SK-N-SH (cell line): Measurements from ENCODE around the gene CTXN3. TPM values are rescaled to one million over a fixed set of nuclear protein-coding genes. Genes with fewer than 3 reads are reported as not detected.

Experiments
- CTCF ChIA-PET: fragments of 300-600, 350-600 bp; formaldehyde crosslinking; extraction: SDS; loops from one replicate; lab custom pipeline; 2021; lab: Yijun Ruan, JAX
- POLR2A ChIA-PET: fragments of 350-600 bp; sonication (Branson Sonifier 250); formaldehyde crosslinking; extraction: SDS; loops from one replicate; lab custom pipeline; 2020; ENCODE audit warnings: antibody characterized with exemption, inconsistent platforms; lab: Yijun Ruan, JAX
- DNase-seq: peaks from one replicate; pipeline ENCODE4 v3.0.0; 2012
- H2AFZ ChIP-seq: fragments of 200-600 bp; sonication (generic); 2 replicates; pipeline ENCODE4 v1.8.1; 2016; ENCODE audit warnings: antibody characterized with exemption, mild to moderate bottlenecking, low read depth
- H3F3A ChIP-seq: fragments of 200-600 bp; sonication (generic); replicated peaks from 2 replicates; pipeline ENCODE3; 2016; ENCODE audit warnings: antibody characterized with exemption, mild to moderate bottlenecking; ENCODE audit not compliant: insufficient read depth
- H3K27ac ChIP-seq, 2 experiments: fragments of 200-500 bp in 1 of 2; fragments of 200-600 bp in 1 of 2; sonication (Bioruptor generic) in 1 of 2; sonication (generic), shearing (Covaris generic) in 1 of 2; 2 replicates each; pipeline versions ENCODE4 v1.5.1 to v1.6.1; 2014 to 2016; ENCODE audit warnings: low read depth in 2 of 2, inconsistent platforms in 1 of 2, low read length in 1 of 2, mild to moderate bottlenecking in 1 of 2, mixed read lengths in 1 of 2
- H3K27me3 ChIP-seq: fragments of 200-600 bp; sonication (generic), shearing (Covaris generic); 2 replicates; pipeline ENCODE4 v1.6.1; 2016; ENCODE audit warnings: mixed run types; ENCODE audit not compliant: insufficient read depth
- H3K36me3 ChIP-seq, 2 experiments: fragments of 200-500 bp in 1 of 2; fragments of 200-600 bp in 1 of 2; sonication (Bioruptor generic) in 1 of 2; sonication (generic) in 1 of 2; replicated peaks in 1 of 2; 2 replicates each; pipeline versions ENCODE3 to v1.5.1; 2014 to 2016; ENCODE audit warnings: low read length in 1 of 2, mild to moderate bottlenecking in 1 of 2; ENCODE audit not compliant: insufficient read depth in 2 of 2, control insufficient read depth in 1 of 2
- H3K4me1 ChIP-seq, 2 experiments: fragments of 200-500 bp in 1 of 2; fragments of 200-600 bp in 1 of 2; sonication (Bioruptor generic) in 1 of 2; sonication (generic), shearing (Covaris generic) in 1 of 2; 2 replicates each; pipeline versions ENCODE4 v1.5.1 to v1.6.1; 2014 to 2016; ENCODE audit warnings: low read depth in 1 of 2, low read length in 1 of 2, mixed run types in 1 of 2; ENCODE audit not compliant: insufficient read depth in 2 of 2, control insufficient read depth in 1 of 2
- H3K4me2 ChIP-seq: fragments of 200-600 bp; sonication (generic), shearing (Covaris generic); 2 replicates; pipeline ENCODE4 v1.6.1; 2017; ENCODE audit warnings: mixed run types
- H3K4me3 ChIP-seq, 2 experiments: fragments of 200-500 bp in 1 of 2; fragments of 200-600 bp in 1 of 2; sonication (Bioruptor generic) in 1 of 2; sonication (generic), shearing (Covaris generic) in 1 of 2; 2 replicates each; pipeline versions ENCODE4 v1.5.1 to v1.8.1; 2014 to 2016; ENCODE audit warnings: low read depth in 2 of 2, inconsistent platforms in 1 of 2, low read length in 1 of 2, mild to moderate bottlenecking in 1 of 2, mixed read lengths in 1 of 2, moderate library complexity in 1 of 2
- H3K79me2 ChIP-seq: fragments of 200-600 bp; sonication (generic); 2 replicates; pipeline ENCODE4 v1.8.1; 2017; ENCODE audit warnings: mild to moderate bottlenecking; ENCODE audit not compliant: insufficient read depth
- H3K9ac ChIP-seq: fragments of 200-600 bp; sonication (generic); 2 replicates; pipeline ENCODE4 v1.6.1; 2017; ENCODE audit warnings: mixed run types
- H3K9me2 ChIP-seq: fragments of 200-600 bp; sonication (generic); 2 replicates; pipeline ENCODE4 v1.6.1; 2017; ENCODE audit warnings: mixed run types
- H3K9me3 ChIP-seq: fragments of 200-600 bp; sonication (generic); 2 replicates; pipeline ENCODE4 v1.6.1; 2017; ENCODE audit warnings: mixed run types, mild to moderate bottlenecking, moderate library complexity
- H4K20me1 ChIP-seq: fragments of 200-600 bp; sonication (generic); 2 replicates; pipeline ENCODE4 v1.6.1; 2017; ENCODE audit warnings: mild to moderate bottlenecking, mixed run types; ENCODE audit not compliant: insufficient read depth
- CHD2 ChIP-seq: fragments of 150-350 bp; IDR thresholded peaks from 2 replicates; pipeline ENCODE4 v1.6.1; 2018; ENCODE audit warnings: low read length; ENCODE audit not compliant: partially characterized antibody
- EP300 ChIP-seq, 2 experiments: IDR thresholded peaks; 2 replicates each; pipeline versions ENCODE4 v1.4.0 to v1.6.1; 2012; ENCODE audit warnings: borderline replicate concordance in 1 of 2, low read depth in 1 of 2, low read length in 1 of 2
- FOXJ3 ChIP-seq: sonication (generic); formaldehyde crosslinking; IDR thresholded peaks from 2 replicates; pipeline ENCODE4 v1.5.1; 2020; ENCODE audit warnings: mild to moderate bottlenecking, missing genetic modification reagents
- GABPA ChIP-seq: IDR thresholded peaks from 2 replicates; pipeline ENCODE4 v1.4.0; 2012; ENCODE audit warnings: low read depth, mild to moderate bottlenecking
- GATA2 ChIP-seq: sonication (generic); formaldehyde crosslinking; IDR thresholded peaks from 2 replicates; pipeline ENCODE4 v1.5.0; 2020; ENCODE audit warnings: mild to moderate bottlenecking, missing genetic modification reagents
- MEF2A ChIP-seq: IDR thresholded peaks from 2 replicates; pipeline ENCODE4 v1.4.0; 2012; ENCODE audit warnings: low read depth, borderline replicate concordance
- MXI1 ChIP-seq: IDR thresholded peaks from 2 replicates; pipeline ENCODE4 v1.6.1; 2012; ENCODE audit warnings: mild to moderate bottlenecking, low read depth, low read length, improper control_type of control experiment
- NFIC ChIP-seq: IDR thresholded peaks from 2 replicates; pipeline ENCODE4 v1.4.0; 2012; ENCODE audit warnings: borderline replicate concordance
- NRF1 ChIP-seq: IDR thresholded peaks from 2 replicates; pipeline ENCODE4 v1.6.1; 2012; ENCODE audit warnings: low read depth, mild to moderate bottlenecking, low read length
- POLR2AphosphoS5 ChIP-seq: IDR thresholded peaks from 2 replicates; pipeline ENCODE4 v1.6.1; 2012; ENCODE audit warnings: low read depth, low read length
- RCOR1 ChIP-seq: fragments of 150-350 bp; IDR thresholded peaks from 2 replicates; pipeline ENCODE4 v1.6.1; 2017; ENCODE audit warnings: antibody characterized with exemption, low read length
- RFX5 ChIP-seq: IDR thresholded peaks from 2 replicates; pipeline ENCODE4 v1.6.1; 2012; ENCODE audit warnings: mild to moderate bottlenecking, improper control_type of control experiment, low read length
- TCF12 ChIP-seq: IDR thresholded peaks from 2 replicates; pipeline ENCODE4 v1.4.0; 2012
- polyA plus RNA-seq, 3 experiments: library from polyadenylated mRNA; depleted of rRNA; stranded (reverse); fragments of >200 nt; gene quantifications; 2 replicates each; pipeline ENCODE4 v1.2.3, GENCODE V29; 2012
- TF ChIP-seq, protein P1 (sequence below): IDR thresholded peaks from 2 replicates; pipeline ENCODE4 v1.4.0; 2012; ENCODE audit warnings: low read depth
- TF ChIP-seq, protein P2 (sequence below): IDR thresholded peaks from 2 replicates; pipeline ENCODE4; 2012
- TF ChIP-seq, protein P3 (sequence below): fragments of 200-600 bp; sonication (generic); IDR thresholded peaks from 2 replicates; pipeline ENCODE4 v1.6.1; 2017; ENCODE audit warnings: antibody characterized with exemption, mild to moderate bottlenecking, moderate library complexity
- TF ChIP-seq, protein P4 (sequence below): fragments of 150-350 bp; IDR thresholded peaks from 2 replicates; pipeline ENCODE4 v1.6.1; 2016; ENCODE audit warnings: mild to moderate bottlenecking, low read depth, low read length

CTXN3 gene
- polyA plus RNA-seq, 1 of the 3 experiments (the other 2 are of a cell fraction), result not detected

DNA sequence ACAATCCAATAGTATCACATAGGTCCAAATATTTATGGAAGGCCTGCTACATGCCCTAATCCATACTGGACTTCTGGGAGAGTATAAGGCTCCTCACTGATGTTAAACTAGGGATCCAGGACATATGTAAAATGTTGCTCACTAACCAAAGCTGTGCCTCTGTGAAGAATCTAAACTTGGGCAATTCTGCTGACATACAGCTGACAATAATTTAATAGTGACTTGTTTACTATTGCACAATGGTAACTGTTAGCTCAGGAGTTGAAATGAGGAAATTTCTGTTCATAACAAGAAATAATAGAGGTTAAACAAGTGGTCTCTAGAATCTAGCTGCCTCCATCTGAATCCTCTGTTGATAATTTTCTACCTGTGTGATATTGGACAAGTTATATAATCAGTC, 14.9 kb upstream of the CTXN3 start:
- H2AFZ ChIP-seq, result no peak overlapping the region
- H3K36me3 ChIP-seq, result no peaks in the 10 kb centered on the region
- no peak for DNase-seq
- H3K4me2 ChIP-seq, result no peak overlapping the region
- H3K4me1 ChIP-seq, result no peaks in the 10 kb centered on the region
- H4K20me1 ChIP-seq, result no peaks in the 10 kb centered on the region
- CTCF ChIA-PET, result interaction anchor here (1.2 to 1.3 kb wide), 2 partner anchors 13 to 19 kb away, joined by 3 read pairs; no protein-coding TSS in a partner anchor
- TF ChIP-seq, protein P1, sequence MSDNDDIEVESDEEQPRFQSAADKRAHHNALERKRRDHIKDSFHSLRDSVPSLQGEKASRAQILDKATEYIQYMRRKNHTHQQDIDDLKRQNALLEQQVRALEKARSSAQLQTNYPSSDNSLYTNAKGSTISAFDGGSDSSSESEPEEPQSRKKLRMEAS, result no peak
- TF ChIP-seq, protein P2, sequence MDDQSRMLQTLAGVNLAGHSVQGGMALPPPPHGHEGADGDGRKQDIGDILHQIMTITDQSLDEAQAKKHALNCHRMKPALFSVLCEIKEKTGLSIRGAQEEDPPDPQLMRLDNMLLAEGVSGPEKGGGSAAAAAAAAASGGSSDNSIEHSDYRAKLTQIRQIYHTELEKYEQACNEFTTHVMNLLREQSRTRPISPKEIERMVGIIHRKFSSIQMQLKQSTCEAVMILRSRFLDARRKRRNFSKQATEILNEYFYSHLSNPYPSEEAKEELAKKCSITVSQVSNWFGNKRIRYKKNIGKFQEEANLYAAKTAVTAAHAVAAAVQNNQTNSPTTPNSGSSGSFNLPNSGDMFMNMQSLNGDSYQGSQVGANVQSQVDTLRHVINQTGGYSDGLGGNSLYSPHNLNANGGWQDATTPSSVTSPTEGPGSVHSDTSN, result no peak
- TF ChIP-seq TCF12 (no peak), POLR2AphosphoS5 (no peak), EP300 (IDR thresholded peaks at IDR 0.05; ENCODE audit: borderline replicate concordance in 1 of 2, low read depth in 1 of 2, low read length in 1 of 2) (no peak), NFIC (no peak), MEF2A (no peak), FOXJ3 (CRISPR knock-in tag) (no peak), NRF1 (no peak), MXI1 (no peak), GATA2 (CRISPR knock-in tag) (no peak), RCOR1 (no peak), RFX5 (no peak), GABPA (no peak), CHD2 (no peak)
- TF ChIP-seq, protein P3, sequence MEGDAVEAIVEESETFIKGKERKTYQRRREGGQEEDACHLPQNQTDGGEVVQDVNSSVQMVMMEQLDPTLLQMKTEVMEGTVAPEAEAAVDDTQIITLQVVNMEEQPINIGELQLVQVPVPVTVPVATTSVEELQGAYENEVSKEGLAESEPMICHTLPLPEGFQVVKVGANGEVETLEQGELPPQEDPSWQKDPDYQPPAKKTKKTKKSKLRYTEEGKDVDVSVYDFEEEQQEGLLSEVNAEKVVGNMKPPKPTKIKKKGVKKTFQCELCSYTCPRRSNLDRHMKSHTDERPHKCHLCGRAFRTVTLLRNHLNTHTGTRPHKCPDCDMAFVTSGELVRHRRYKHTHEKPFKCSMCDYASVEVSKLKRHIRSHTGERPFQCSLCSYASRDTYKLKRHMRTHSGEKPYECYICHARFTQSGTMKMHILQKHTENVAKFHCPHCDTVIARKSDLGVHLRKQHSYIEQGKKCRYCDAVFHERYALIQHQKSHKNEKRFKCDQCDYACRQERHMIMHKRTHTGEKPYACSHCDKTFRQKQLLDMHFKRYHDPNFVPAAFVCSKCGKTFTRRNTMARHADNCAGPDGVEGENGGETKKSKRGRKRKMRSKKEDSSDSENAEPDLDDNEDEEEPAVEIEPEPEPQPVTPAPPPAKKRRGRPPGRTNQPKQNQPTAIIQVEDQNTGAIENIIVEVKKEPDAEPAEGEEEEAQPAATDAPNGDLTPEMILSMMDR, result no peak
- TF ChIP-seq, protein P4, sequence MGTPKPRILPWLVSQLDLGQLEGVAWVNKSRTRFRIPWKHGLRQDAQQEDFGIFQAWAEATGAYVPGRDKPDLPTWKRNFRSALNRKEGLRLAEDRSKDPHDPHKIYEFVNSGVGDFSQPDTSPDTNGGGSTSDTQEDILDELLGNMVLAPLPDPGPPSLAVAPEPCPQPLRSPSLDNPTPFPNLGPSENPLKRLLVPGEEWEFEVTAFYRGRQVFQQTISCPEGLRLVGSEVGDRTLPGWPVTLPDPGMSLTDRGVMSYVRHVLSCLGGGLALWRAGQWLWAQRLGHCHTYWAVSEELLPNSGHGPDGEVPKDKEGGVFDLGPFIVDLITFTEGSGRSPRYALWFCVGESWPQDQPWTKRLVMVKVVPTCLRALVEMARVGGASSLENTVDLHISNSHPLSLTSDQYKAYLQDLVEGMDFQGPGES, result no peak
- H3K9me3 ChIP-seq, result no peaks in the 10 kb centered on the region
- H3K4me3 ChIP-seq, result no peak overlapping the region
- 0 out of 2 replicates have a peak, but pooled peaks cover 7% of the 10 kb centered on the region for H3K27me3 ChIP-seq
- H3F3A ChIP-seq, result no peaks in the 10 kb centered on the region
- H3K27ac ChIP-seq, result no peak overlapping the region
- POLR2A ChIA-PET, result no interaction called here
- no peaks in the 10 kb centered on the region for H3K9me2 ChIP-seq
- no peak overlapping the region for H3K9ac ChIP-seq
- no peaks in the 10 kb centered on the region for H3K79me2 ChIP-seq
